Activated CD4-positive, CD25-positive, alpha-beta regulatory T cell treated with anti-CD3 and anti-CD28 coated beads, Interleukin-2, amount 50 U/mL, for 16 hours (primary cell): ENCODE results near the gene FERD3L.
"Not testable (repeated sequence)": the region's sequence is repeated elsewhere in the genome, so short reads cannot be mapped to it uniquely, and the experiment has no call there.

Experiments used
- DNase-seq: peaks from one replicate; pipeline ENCODE4 v3.0.0-alpha.2; 2020; ENCODE audit warnings: low read depth, low spot score

Gene FERD3L, protein sequence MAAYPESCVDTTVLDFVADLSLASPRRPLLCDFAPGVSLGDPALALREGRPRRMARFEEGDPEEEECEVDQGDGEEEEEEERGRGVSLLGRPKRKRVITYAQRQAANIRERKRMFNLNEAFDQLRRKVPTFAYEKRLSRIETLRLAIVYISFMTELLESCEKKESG

DNA sequence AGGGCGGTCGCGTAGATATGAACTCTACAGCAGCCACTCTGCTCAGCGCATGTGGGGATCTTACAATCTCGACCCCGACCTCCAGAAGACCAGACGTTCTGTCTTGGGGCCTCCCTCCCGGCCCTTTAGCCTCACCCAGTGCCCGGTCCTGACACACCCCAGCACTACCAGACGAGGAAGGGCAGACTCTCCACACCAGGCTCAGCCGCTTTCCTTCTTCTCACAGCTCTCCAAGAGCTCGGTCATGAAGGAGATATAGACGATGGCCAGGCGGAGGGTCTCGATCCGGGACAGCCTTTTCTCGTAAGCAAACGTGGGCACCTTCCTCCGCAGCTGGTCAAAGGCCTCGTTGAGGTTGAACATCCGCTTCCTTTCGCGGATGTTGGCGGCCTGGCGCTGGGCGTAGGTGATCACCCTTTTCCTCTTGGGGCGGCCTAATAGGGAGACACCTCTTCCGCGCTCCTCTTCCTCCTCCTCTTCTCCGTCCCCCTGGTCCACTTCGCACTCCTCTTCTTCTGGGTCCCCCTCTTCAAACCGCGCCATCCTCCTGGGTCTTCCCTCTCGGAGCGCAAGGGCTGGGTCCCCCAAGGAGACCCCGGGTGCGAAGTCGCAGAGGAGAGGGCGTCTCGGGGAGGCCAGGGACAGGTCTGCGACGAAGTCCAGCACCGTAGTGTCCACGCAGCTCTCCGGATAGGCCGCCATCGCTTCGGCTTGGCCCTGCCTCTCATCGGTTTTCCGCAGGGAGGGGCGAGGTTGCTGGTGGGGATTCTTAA is at the start of gene FERD3L:
FERD3L (minus strand) TSS at position 761 of the 773 bp plus-strand sequence; CDS start at position 702, 59 bp downstream.
- no peak for DNase-seq

DNA sequence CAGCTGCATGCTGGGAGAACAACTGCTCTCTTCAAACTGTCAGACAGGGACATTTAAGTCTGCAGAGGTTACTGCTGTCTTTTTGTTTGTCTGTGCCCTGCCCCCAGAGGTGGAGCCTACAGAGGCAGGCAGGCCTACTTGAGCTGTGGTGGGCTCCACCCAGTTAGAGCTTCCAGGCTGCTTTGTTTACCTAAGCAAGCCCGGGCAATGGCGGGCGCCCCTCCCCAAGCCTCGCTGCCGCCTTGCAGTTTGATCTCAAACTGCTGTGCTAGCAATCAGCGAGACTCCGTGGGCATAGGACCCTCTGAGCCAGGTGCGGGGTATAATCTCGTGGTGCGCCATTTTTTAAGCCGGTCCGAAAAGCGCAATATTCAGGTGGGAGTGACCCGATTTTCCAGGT is 49.2 kb upstream of the FERD3L start:
- DNase-seq, result not testable (repeated sequence)

DNA sequence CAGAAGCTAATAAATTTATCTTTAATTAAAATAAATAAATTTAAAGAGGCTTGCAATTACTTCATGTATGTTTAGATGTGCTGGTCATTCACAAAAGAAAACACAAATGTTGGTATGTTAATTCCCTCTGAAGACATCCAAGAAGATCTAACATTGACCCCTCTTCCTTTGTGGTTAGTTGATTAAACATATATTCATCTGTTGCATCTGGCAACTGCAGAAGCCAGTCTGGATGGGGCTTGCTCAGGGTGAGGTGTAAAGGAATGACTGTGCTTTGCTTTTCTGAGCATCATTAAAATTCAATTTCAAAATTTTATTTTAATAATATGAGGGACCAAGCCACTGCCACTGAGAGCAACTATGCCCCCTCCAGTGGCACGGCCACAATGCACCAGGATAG is 36.4 kb upstream of the FERD3L start:
- no peak for DNase-seq

DNA sequence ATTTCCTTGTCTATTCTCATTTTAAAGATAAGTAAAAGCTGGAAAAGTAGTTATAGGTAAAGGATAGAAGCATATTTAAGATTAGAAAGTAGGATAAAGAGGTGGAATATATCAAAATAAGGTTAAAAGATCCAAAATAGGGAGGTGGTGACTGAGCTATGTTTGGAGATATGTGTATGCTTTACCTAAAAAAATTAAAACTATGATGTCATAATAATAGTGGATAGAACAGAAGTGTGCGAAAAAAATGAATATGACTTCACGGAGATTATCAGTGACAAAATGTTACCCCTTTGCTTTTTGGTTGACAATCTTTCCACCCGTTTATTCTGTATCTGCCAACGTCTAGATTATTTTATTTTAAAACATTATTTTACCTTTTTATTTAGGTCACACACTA is 33.4 kb upstream of the FERD3L start:
- no peak for DNase-seq

DNA sequence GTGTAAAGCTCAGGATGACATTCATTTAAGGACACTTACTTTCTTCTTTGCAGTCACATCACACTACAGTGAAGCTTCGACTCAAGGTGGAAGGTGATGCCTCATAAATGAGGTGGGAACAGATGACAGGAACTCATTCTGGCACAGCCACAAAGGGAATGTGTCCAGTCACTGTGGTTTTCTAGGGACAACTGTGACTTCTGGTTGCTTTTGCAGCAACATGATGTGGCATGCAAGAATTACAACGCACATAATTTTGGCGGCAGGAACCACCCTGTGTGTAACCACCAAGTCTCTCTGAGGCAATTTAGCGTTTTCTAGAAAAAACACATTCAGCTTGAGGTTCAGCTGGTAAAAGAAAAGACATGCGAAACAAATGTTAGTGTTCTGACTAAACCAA is 32.0 kb upstream of the FERD3L start:
- DNase-seq, result no peak

DNA sequence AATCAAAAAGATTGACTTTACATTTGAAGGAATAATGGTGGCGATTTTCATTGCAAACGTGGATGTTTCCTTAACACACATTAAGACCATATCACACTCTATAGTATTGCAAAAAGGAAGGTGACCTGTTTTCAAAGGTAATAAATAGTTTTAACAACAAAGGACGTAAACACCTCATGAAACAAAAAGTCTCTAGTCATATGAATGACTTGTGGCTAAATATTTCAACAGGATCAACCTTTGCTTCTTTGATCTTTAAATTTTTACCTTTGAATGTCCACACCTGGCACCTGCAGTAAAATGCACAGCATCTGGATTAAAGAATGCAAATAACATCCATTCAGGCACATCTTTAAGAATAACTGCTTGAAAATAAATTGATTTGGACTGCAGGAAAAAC is 30.0 kb upstream of the FERD3L start:
- no peak for DNase-seq

DNA sequence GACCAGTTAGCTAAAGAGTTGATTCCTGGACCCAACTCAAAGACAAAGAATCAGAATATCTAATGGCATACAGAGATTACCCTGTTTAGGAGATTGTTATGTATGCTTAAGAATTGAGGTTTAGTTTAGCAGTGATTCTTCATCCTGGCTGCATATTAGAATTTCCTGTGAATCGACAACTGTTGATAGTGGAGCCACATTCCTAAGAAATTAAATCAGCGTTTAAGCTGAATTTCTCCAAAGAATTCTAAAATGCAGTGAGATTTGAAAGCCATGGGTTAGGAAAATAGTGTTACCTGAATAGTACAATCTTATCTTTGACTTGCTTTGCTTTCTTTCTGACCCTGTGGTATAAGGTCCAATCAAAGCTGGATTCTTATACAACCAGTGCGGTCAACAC is 16.4 kb upstream of the FERD3L start:
- DNase-seq, result no peak

DNA sequence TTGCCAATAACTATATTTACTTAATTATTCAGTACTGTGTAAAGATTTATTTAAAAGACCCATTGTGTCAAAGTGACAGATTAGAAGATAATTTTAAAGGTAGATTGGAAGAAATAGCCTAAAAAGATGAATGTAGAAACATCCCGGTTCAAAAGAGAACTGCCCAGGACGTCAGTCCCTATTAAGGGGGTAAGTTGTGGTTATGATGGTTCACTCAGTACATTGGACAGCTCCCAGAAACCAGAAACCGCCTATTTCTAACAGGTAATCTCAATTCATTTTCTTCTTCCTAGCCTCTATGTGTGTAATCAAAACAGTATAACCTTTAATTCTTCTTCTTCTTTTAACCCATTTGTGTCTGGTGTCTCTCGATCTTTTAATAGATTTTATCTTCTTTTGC is 1.5 kb upstream of the FERD3L start:
- no peak for DNase-seq

DNA sequence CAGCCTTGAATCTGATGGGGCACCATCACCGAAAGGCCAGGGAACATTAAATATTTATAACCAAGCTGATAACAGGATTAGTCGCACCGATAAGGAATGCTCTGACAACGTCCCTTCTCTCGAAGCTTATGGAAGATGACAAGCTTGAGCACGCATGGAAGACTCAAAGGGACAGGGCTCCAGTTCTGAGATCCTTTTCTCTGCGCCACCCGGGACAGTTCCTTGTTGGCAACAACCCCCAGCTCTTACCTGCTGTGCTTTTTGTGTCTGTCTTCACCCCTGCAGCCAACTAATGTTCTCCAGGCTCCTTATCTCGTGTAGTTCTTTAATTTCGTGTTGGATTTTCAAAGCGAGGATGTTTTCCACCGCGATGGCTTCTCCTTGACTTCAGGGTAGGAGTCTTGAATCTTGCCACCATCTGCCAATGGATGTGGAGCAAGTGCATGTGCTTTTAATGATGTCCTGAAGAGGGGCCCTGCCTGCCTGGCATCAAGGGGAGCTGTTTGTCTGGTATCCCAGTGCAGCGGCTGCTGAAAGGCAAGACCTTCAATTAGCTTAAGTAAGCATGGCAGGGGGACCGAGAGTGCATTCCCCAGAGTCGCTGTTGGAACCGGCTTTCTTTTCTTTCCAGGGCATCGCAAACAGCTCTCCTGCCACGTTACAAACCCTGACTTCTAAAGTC is 354 bp upstream of the FERD3L start:
- no peak for DNase-seq

DNA sequence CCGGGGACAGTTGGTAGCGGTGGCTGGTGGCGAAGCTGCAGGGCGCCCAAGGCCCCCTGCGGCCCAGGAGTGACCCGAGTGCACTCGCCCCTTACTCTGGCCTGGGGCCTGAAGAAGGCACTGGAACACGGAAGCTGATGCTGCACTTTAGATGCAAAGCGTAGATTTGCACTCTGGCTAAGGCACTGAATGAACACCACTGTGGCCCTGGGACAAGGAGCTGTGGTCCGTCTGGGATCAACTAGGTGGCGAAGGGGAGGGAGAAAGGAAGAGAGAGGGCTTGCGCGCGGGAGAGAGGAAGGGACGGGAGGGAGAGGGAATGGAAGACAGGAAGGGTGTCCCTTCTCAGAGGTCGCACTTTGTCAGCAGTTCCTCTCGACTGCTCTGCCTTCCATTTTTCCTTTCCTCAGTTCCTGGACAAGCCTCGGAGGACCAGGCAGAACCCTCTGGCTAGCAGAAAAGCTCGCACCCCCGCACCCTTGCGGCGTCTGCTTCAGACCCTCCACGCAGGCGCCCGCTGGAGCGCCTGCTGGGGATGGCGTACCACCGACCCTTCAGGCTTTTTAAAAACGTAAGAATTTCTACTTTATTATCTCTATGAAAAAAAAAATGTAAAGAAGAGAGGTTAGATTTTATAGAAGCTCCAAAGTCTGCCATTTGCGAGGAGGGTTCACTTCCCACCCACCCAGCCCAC is 1.2 kb downstream of the FERD3L start:
- DNase-seq, result no peak

DNA sequence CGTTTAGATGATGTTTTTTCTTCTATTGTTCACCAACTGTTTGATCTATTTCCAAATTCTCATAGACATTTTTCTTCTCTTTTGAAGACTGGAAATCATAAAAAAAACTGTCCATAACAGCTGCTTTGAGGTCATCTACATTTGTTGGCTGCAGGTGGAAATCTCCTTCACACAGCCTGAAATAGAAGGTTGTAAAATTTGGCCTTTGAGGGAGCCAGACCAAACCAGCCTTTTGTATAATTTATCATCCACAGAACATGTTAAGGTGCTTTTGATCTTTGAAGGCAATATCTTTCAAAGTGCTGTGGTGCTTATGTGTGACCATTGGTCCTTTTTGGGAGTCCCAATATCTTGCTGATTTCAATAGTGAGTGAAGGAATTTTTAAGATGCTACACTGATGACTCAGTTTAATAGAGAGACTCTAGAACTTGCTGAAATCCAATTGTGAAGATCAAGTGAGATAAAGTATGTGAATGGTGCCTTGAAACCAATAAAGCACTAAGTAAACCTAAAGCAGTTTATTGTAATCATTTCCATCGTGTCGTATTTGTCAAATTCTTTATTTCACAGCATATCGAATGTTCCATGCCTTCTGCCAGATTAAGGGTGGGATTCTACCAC is 5.4 kb downstream of the FERD3L start:
- no peak for DNase-seq

DNA sequence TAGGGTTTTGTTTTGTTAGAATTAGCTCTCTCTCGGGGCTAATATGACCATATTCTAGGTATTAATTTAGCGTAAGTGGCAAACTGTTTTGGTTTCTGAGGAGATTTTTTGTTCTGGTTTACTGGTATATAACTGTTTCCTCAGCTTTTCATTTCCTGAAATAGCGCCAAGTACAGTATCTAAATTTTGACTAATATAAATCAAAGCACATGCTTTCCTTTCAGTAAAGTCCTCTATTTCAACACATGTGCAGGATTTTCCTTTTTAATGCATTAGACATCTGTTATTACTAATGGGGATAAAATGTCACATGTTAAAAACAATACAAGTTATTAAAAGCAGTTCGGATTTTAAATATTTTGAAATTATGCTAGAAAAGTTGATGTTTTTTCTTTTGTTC is 11.3 kb downstream of the FERD3L start:
- DNase-seq, result no peak

DNA sequence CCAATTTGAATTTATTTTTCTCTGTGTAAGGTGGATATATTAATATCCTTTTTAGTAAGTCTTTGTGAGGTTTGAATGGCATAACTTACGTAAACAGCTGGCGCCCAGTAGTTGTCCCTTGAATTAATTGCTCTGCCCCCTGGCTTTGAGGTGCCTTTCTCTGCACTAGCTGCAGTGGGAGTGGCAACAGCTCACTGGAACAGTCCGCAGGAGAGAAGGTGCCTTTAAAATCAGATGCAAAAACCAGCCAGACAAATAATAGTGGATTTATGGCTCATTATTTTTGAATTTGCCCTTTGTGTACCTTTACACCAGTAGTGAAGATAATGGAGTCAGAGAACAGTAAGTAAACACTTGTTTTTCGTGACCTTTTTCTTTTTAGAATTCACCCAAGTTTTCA is 11.8 kb downstream of the FERD3L start:
- DNase-seq, result no peak

DNA sequence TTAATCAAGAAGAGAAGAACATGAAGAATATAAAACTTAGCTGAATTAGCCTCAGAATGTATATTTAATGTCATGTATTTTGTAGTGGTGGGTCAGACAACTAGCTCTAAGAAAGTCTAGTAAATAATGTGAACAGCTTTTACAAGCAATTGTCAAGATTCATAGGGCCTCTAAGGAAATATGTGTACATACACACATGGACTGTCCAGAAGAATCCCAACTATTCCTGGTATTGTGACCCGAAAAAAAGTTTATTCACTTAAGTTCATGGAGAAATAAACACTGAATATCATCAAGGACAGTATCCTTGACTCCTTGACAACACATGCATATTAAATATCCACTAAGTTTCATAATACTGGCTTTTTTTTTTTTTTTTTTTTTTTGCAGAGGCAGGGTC is 16.4 kb downstream of the FERD3L start:
- no peak for DNase-seq

DNA sequence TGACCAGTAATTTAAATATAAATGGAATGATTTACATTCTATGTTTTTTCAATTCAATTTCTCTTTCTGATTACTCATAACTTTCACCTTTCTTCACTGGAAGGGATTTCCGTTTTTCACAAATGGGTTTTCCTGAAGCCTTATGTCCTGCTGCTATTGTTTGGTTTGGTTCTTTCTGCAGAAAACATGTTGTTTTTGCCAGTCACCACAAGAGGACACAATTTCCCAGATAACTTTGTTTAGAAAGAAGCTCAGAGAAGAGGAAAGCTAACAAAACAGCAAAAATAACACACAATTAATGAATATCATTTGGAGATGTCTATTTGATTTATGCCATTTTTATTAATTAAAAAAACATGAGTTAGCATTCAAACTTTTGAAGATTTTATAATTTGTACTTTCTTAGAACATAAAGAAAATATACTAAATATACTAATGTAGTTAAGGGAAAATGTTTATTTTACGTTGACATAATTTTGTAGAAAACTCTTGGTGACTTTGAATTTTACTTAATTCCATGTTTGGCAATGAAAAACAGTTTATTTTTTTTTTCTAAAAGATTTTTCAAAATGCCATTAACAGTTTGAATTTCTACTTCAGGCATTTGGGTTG is 23.1 kb downstream of the FERD3L start:
- DNase-seq, result no peak

DNA sequence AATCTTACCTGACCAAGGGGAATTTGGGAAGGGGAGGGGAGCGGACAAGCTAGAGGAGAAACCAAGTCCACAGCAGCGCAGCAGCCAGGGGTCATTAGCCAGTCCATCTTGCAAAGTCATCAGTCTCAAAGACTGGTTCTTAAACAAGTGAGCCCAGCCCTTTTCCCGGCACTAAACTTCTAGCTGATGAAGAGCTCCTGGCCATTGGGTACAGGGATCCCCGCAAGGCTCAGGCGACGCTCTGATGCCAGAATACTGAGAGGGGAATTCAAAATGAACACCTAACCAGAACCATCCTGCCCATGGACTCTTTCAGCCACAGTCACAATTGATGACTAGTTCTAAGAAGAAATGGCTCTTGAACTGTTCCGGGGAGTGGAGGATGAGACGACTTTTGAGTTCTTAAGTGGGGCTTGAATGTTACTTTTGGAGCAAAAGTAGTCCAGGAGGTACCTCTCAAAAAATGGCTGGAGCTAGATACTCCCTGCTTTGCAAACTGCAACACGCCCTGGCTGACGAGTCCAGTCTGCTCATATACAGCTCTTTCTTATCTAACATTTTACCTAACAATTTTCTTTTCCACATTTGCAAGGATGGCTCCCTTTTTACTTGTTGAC is 25.2 kb downstream of the FERD3L start:
- DNase-seq, result no peak

DNA sequence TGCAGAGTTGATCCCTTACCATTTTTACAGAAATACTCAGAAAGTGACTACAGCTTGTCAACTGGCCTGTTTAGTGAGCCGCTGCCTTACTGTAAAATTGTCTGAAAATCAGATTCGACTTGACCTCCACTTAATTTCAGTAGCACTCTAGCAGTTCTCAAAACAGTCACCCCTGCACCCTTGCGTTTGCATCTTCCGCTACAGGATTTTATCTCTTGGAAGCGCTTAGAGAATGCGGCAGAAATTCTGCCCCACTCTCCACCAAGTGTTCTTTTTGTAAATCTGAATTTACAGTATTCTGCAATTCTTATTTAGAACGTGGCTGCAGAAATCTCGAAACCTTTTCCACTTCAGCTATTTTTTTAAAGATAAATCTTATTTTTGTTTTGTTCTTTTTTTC is 25.8 kb downstream of the FERD3L start:
- no peak for DNase-seq

DNA sequence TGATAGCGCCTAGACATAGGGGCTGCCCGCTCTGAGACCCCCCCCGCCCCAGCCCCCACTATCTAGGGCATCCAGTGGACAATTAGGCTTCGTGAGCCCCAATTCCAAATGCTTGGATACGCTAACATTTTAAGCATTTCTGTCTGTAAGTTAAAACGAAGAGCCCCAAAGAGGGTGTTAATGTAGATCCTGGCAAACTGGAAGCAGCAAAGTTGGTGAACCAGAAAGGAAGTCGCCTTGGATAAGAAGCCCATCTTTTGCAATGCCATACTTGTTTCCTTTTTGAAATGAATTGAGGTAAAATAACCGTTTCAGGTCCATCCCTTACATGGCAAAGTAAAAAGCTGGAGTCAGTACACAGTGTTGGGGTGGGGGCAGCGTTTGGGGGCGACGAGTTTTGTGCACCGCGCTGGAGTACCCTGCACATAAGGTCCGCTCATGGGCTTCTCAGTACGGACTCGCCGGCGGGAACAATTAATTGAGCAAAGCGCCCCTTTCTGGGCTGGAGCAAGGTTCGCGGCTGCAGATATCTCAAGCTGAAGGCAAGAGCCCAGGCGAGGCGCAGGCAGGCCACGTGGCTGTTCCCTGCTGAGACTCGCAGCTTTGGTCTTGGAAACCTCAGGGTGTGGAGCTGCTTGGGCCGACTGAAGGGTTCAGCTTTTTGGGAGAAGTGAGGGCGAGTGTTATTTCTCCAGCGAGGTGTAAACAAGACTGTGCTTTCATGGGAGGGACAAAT is 26.4 kb downstream of the FERD3L start:
- DNase-seq, result no peak

DNA sequence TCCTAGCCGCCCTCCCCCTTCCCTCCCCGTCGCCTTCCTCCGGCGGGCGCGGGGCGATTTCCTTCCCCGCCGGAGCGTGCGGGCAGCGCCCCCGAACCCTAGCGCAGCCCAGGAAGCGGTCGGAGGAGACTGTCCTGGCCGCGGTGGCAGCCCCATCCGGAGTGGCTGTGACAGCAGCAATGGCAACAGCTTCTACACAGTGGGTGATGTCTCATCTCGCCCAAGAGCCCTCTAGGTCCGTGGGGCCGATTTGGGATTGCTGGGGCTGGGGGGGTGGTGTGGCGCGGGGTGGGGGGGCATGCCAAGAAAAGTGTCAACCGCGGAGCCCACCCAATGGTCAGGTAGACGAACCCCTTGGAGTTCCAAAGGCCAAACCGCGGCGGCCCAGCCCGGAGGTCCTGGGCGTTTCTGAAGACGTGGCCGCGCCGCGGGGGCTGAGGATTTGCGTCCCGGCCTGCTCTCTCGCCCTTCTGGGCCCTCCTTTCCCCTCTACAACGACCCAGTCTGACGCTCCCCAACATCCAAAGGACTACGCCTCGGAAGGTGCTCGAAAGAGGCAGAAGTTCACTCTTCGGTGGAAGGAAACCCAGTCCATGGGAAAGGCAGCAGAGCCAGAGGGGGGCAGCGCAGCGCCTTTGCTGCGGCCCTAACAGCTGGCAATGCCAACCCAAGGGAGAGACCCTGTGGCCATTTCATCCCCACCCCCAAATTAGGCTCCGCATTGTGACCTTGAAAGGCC is 27.2 kb downstream of the FERD3L start:
- no peak for DNase-seq
